ENCODE results near the gene SMAD6. TPM values are rescaled to one million over a fixed set of nuclear protein-coding genes. Genes with fewer than 3 reads are reported as not detected.

Gene SMAD6
- total and polyA plus RNA-seq, 12 donors, result 6.6 to 43.4 (median 19.7) TPM

DNA sequence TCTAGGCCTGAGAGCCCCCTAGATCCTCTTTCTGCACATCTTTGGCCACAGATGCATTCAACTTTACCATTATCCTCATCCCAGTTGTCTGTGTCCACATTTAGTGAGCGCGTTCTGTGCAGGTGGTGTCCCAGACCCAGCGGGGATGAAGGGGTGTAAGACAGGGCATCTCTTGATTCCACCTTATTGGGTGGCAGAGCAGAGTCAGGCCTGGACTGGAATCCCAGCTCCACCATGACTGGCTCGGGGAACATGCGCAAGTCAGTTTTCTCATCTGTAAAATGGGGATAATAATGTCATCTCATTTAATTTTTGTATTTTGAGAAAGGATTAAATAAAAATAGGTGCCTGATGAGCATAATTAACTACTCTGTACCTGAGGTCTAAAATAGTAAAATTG, 7.8 kb downstream of the SMAD6 start:
- 97 to 98% methylated on average over 5 of the region's 5 CpGs for WGBS, 2 donors
- H3K9me3 ChIP-seq, result no peaks in the 10 kb centered on the region
- ATAC-seq, result no peak

DNA sequence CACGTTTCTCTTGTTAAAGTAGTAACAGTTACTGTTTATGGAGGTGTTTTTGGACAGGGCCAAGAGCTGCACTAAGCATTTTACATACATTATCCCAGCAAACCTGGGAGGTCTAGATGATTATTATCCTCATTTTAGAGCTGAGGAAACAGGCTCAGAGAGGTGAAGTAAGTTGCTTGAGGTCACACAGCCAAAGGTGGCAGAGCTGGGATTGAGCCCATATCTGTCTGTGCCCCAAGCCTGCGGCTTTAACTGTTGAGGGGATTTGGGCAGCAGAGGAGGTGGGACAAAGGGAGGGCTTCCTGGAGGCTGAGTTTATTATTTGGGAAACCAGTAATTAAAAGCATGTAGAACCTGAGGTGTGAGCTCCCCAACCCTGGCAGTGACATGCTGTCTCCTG, 9.2 kb downstream of the SMAD6 start:
- H3K9me3 ChIP-seq, result no peaks in the 10 kb centered on the region
- H3K4me1 ChIP-seq, result peaks cover 7 to 71% (median 44%) of the 10 kb centered on the region in 9 donors
- no peak overlapping the region for H3K27ac ChIP-seq
- 49 to 56% methylated on average over 2 of the region's 2 CpGs for WGBS, 2 donors
- peaks cover 0 to 56% (median 0%) of the 10 kb centered on the region in 9 donors for H3K36me3 ChIP-seq
- H3K4me3 ChIP-seq, result no peak overlapping the region
- no peaks in the 10 kb centered on the region for H3K27me3 ChIP-seq
- ATAC-seq, result no peak
- TF ChIP-seq, protein P1, sequence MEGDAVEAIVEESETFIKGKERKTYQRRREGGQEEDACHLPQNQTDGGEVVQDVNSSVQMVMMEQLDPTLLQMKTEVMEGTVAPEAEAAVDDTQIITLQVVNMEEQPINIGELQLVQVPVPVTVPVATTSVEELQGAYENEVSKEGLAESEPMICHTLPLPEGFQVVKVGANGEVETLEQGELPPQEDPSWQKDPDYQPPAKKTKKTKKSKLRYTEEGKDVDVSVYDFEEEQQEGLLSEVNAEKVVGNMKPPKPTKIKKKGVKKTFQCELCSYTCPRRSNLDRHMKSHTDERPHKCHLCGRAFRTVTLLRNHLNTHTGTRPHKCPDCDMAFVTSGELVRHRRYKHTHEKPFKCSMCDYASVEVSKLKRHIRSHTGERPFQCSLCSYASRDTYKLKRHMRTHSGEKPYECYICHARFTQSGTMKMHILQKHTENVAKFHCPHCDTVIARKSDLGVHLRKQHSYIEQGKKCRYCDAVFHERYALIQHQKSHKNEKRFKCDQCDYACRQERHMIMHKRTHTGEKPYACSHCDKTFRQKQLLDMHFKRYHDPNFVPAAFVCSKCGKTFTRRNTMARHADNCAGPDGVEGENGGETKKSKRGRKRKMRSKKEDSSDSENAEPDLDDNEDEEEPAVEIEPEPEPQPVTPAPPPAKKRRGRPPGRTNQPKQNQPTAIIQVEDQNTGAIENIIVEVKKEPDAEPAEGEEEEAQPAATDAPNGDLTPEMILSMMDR (IDR thresholded peaks at IDR 0.05), result no peak
- intact Hi-C loops (cut with DNase I), result loop anchor here in 2 of 10 donors (2.0 to 5.0 kb wide), 2 partner anchors 46 to 62 kb away; no protein-coding TSS in a partner anchor
- DNase-seq, result no peak

More for the DNA sequence above, 7.8 kb downstream of the SMAD6 start:
- H3K27me3 ChIP-seq, result peaks cover 0 to 7% (median 0%) of the 10 kb centered on the region in 7 donors
- TF ChIP-seq, protein P1 (IDR thresholded peaks at IDR 0.05), result no peak
- H3K27ac ChIP-seq, result no peak overlapping the region
- intact Hi-C loops (cut with DNase I), result loop anchor here in 6 of 10 donors (2.0 to 10.0 kb wide), 7 partner anchors 47 to 155 kb away; no protein-coding TSS in a partner anchor
- peaks cover 0 to 48% (median 0%) of the 10 kb centered on the region in 9 donors for H3K36me3 ChIP-seq
- peaks cover 5 to 70% (median 44%) of the 10 kb centered on the region in 9 donors for H3K4me1 ChIP-seq
- DNase-seq, result no peak
- peak overlapping the region in 1 of 10 donors; percentile 2 for H3K4me3 ChIP-seq

DNA sequence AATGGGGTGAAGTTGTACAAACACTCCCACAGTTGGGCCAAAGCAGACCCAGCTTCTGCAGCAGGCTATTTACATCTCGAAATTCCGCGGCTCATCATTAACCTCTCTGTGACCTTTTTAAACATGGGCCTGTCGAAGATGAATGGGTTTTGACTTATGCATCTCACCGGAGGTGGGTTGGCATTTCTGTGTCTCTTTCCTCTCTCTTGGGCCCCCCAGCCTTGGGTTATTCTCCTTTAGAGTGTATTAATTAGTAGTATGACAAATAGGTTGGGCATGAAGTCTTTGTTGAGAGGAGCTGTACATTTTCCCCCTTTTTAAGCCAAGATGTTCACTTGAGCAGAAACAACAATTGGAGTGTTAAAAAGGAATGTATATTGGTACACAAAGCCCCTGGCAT, 9.8 kb downstream of the SMAD6 start:
- 58 to 83% methylated on average over 5 of the region's 5 CpGs for WGBS, 2 donors
- H3K4me3 ChIP-seq, result no peak overlapping the region
- no peak overlapping the region for H3K27ac ChIP-seq
- H3K4me1 ChIP-seq, result peaks cover 4 to 71% (median 42%) of the 10 kb centered on the region in 9 donors
- H3K9me3 ChIP-seq, result no peaks in the 10 kb centered on the region
- TF ChIP-seq, protein P1 (IDR thresholded peaks at IDR 0.05), result no peak
- ATAC-seq, result no peak
- intact Hi-C loops (cut with DNase I), result loop anchor here in 2 of 10 donors (2.0 to 5.0 kb wide), 2 partner anchors 45 to 61 kb away; no protein-coding TSS in a partner anchor
- no peak for DNase-seq
- no peaks in the 10 kb centered on the region for H3K27me3 ChIP-seq
- H3K36me3 ChIP-seq, result peaks cover 0 to 58% (median 0%) of the 10 kb centered on the region in 9 donors

DNA sequence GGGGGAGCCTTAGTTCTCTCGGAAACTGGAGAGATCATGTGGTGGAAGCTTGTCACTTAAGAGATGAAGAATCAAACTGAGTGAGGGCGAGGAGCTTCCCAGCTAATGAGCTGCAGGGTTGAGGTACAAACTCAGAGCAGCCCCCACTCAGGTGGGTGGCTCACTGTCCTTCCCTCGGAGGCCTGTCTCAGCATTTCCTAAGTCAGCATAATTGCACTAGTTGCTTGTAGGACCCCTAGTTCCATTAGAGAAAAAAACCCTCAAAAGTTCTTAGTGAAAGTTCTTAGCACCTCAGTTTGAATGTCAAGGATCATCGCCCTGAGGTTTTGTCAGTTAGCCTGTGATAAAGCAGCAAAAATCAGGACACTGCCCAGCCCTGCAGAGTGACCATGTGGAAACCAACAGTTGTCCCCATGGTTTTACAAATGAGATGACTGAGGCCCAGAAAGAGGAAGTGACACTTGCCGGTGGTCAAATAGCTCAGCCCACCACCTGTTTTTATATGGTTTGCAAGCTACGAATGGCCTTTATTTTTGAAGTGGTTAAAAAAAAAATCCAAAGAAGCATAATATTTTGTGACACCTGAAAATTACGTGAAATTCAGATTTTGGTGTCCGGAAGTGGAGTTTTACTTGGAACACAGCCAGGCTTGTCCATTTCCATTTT, 11.9 kb downstream of the SMAD6 start:
- intact Hi-C loops (cut with DNase I), result loop anchor here in 1 of 10 donors (5.0 kb wide), 1 partner anchor 43 kb away; no protein-coding TSS in a partner anchor
- Histone ChIP-seq H3K4me3 (no peak overlapping the region), H3K36me3 (peaks cover 0 to 71% (median 3%) of the 10 kb centered on the region in 9 donors)

More for the DNA sequence above, 11.9 kb downstream of the SMAD6 start:
- no peak overlapping the region for H3K27ac ChIP-seq
- no peak for ATAC-seq
- TF ChIP-seq, protein P1 (IDR thresholded peaks at IDR 0.05), result no peak
- no peak for DNase-seq
- peaks cover 2 to 73% (median 34%) of the 10 kb centered on the region in 9 donors for H3K4me1 ChIP-seq
- no peaks in the 10 kb centered on the region for H3K9me3 ChIP-seq
- no peaks in the 10 kb centered on the region for H3K27me3 ChIP-seq
- 89 to 92% methylated on average over 8 of the region's 8 CpGs for WGBS, 2 donors

Data from heart right ventricle (tissue), 16 donors.